Nephron (organoid): ENCODE results near the gene ARID1A.

Source experiments
- H3K27ac Mint-ChIP-seq, 3 experiments: 2 replicates each; pipeline ENCODE4 v1.8.0; 2020; ENCODE audit warnings: mixed read lengths in 3 of 3, mild to moderate bottlenecking in 2 of 3, moderate library complexity in 1 of 3
- H3K27me3 Mint-ChIP-seq: 2 replicates; pipeline ENCODE4 v1.8.0; 2021; ENCODE audit warnings: low read depth, mild to moderate bottlenecking, moderate library complexity, mixed read lengths
- H3K36me3 Mint-ChIP-seq: 2 replicates; pipeline ENCODE4 v1.8.0; 2020; ENCODE audit warnings: low read depth, mixed read lengths
- H3K4me1 Mint-ChIP-seq: 2 replicates; pipeline ENCODE4 v1.8.0; 2020; ENCODE audit warnings: mixed read lengths
- H3K4me3 Mint-ChIP-seq, 3 experiments: 2 replicates each; pipeline ENCODE4 v1.8.0; 2020; ENCODE audit warnings: mild to moderate bottlenecking in 3 of 3, mixed read lengths in 3 of 3, moderate library complexity in 2 of 3
- H3K9me3 Mint-ChIP-seq: 2 replicates; pipeline ENCODE4 v1.8.0; 2020; ENCODE audit warnings: mixed read lengths
- TF ChIP-seq, protein P1 (sequence below), 3 experiments: fragments of 200-600 bp; sonication (generic); IDR thresholded peaks; one replicate each; pipeline ENCODE4 v1.5.0; 2021; ENCODE audit warnings: antibody characterized with exemption in 3 of 3; ENCODE audit not compliant: unreplicated experiment in 3 of 3

ARID1A gene

GRCh38 chr1:26831059-26831458, 135.2 kb downstream of the ARID1A start:
- Mint-ChIP-seq H3K36me3 (peaks cover 39% of the 10 kb centered on the region), H3K4me3 (no peak overlapping the region), H3K27me3 (no peaks in the 10 kb centered on the region), H3K4me1 (peaks cover 24% of the 10 kb centered on the region), H3K9me3 (no peaks in the 10 kb centered on the region), H3K27ac (no peak overlapping the region)
- TF ChIP-seq, protein P1, sequence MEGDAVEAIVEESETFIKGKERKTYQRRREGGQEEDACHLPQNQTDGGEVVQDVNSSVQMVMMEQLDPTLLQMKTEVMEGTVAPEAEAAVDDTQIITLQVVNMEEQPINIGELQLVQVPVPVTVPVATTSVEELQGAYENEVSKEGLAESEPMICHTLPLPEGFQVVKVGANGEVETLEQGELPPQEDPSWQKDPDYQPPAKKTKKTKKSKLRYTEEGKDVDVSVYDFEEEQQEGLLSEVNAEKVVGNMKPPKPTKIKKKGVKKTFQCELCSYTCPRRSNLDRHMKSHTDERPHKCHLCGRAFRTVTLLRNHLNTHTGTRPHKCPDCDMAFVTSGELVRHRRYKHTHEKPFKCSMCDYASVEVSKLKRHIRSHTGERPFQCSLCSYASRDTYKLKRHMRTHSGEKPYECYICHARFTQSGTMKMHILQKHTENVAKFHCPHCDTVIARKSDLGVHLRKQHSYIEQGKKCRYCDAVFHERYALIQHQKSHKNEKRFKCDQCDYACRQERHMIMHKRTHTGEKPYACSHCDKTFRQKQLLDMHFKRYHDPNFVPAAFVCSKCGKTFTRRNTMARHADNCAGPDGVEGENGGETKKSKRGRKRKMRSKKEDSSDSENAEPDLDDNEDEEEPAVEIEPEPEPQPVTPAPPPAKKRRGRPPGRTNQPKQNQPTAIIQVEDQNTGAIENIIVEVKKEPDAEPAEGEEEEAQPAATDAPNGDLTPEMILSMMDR (IDR thresholded peaks at IDR 0.05; ENCODE audit: unreplicated experiment in 3 of 3): no peak
